Midbrain (tissue), 1 donor: ENCODE results near the gene INSIG2.
A peak's percentile ranks its signal among the peaks of the same experiment; 100 is the strongest.

Experiments
- DNase-seq: peaks from one replicate; lab custom pipeline; 2025; lab: John Stamatoyannopoulos, UW

INSIG2 gene

GRCh38 chr2:118088051-118089024 lies at the start of gene INSIG2:
INSIG2 (plus strand) TSS chr2:118088471; CDS start chr2:118096557, 8,086 bp downstream.
- DNase-seq, result peak; percentile 95

DNA sequence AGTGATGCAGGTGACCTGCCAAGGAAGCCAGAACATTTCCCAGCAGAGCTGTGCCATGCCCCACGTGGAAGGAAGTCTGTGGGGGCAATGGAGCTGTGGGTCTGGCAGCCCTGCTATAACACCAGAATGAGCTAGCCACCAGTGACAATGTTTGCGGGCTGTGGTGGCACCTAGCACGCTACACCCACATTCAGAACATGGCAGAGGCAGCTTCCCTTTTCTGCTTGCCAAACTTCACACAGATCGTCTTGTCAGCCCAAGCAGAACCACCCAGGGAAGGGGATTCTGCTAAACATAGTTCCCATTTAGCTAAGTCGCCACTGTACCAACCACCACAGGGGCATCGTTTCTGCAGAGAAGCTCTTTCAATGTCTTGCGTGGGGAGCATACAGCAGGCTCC lies 47.4 kb upstream of the INSIG2 start:
- DNase-seq, result no peak

DNA sequence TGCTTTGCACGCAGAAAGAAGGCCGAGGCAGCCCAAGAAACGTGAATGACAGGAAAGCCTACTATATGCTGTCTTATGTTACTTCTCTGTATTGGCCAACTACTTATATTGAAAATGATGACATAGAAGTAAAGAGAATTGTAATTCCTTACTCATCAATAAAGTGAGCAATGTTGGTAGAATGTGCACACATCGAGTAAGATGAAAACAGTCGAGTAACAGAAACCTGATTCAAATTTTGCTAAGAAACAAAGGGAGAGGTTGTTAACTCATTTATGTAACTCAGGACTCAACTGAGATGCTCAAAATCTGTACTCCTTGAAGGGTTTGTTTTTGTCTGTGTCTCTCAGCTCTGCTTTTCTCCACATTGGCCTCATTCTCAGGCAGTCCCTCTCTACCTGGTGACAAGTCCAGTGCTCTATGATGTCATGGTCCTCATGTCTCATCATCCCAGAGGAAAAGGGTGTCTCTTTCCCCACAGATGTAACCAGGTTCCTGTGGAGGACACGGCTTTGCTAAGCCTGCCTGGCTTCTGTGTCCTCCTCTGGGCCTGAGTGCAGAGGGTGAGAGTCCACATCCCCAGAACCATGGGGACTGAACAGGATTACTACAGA lies 44.1 kb upstream of the INSIG2 start:
- DNase-seq, result no peak

- no peak for DNase-seq
Measured at GRCh38 chr2:118044854-118045253, 43.4 kb upstream of the INSIG2 start.

- no peak for DNase-seq
Measured at GRCh38 chr2:118045286-118045685, 43.0 kb upstream of the INSIG2 start.

DNA sequence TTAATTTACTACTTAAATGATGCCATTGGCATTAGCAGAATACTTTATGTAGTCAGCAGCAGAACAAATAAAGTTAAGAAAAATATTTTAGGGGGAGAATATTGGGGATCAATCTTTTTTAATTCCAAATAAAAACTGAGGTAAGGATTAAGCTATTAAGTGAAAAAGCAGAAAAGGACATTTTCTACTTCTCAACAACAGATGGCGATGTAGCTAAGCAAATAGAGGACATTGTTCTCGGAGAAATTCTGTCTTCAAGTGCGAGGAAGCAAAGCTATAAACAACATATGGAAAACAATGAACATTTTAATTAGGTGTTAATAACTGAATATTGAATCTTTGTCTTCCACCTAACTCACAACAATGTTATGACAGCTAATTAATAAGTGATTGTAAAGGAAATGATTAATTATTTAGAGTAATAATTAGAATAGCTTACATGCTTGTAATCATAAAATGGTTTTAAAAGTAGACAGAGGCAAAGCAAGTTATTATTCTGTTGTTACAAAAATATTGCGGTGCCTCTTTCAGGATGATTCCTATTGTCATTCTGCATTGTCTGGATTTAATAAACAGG lies 41.5 kb upstream of the INSIG2 start:
- peak; percentile 43 for DNase-seq

DNA sequence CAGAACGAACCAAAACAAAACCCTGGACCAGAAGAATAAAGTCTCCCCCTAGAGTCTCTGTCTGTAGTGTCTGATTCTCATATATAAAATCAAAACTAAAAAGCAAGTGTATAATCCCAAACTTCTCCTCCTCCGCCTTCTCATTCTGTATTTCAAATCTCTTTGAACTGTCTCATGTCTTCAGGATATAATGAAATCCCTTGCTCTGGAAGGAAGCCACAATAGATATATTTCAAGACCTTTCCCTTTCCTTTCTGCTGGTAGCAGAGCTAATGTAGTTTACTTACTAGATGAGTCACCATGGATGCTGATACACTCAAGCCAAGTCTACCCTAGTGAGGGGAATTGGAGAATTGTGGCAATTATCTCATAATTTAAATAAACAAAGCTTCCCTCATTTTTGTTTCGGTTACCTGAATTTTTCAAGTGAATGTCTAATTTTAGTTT lies 40.9 kb upstream of the INSIG2 start:
- DNase-seq, result no peak

DNA sequence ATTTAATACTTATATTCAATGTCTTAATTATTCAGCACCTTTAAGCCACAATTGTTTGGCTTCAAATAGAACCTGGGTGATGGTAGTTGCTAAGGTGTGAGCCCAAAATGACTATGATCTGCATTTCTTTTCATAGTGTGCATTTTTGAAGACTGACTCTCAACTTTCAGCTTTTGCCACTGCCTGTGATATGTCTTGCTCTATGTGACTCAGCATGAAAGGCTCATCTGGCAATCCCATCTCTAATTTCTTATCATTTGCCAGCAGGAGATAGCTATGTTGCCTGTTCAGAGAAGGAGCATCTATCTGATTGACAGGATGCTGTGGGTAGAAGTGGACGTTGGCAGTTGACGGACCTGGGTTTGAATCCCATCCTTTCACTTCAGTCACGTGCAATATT lies 39.9 kb upstream of the INSIG2 start:
- no peak for DNase-seq

GRCh38 chr2:118049140-118049815 lies 39.0 kb upstream of the INSIG2 start:
- DNase-seq, result no peak

DNA sequence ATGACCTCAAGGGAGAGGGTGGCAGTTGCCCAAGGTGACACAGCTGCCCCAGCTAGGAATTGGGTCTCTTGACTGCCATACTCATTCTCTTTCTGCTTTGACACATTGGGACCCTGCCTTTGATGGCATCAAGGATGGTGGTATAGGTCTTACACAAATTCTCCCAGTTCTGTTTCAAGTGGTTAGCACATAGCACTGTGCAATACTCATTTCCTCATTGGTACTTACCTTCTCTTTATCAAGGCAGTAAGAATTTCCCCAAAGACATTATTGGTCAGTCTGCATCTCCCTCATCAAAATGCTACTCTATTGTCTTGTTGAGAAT lies 38.5 kb upstream of the INSIG2 start:
- no peak for DNase-seq

GRCh38 chr2:118050386-118050785 lies 37.9 kb upstream of the INSIG2 start:
- no peak for DNase-seq

DNA sequence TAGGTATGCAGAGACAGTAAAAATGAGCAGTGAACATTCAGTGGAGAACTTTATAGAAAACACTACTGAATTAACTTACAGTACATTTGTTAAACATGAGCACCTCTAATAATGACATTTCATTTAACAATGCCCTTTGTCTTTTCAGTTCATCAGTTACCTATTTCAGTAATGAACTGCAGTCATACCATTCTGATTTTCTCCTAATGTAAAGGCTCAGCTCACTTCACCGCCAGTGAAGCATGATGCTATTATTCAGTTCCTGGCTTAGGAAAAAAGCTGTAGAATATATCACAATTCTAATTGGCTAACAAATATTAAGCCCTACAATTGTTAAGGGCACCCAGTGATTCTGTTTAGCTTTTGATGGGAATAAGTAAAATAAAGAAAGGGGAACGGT lies 37.3 kb upstream of the INSIG2 start:
- no peak for DNase-seq

DNA sequence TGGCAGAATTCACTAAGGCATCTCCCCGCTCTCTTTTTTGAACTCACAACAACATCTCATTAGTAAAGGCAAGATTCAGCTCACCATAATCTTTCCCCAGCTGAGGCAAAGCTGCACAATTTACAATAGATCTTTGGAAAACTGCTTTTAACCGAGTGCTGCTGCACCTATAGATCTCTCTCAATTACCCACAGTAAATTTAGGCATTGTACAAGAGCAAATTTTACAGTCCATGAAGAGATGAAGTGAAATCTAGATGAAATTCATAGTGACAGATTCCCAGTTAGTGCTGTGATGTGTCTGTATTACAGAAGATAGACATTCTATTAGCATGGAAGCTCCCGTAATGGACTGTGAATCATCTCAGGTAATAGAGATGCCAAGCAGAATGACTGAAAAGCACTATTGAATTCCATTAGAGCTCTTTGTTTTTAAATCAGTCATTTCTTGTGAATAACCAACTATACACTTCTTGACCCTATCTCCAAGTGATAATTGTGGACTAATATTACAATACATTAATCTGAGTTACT lies 36.4 kb upstream of the INSIG2 start:
- no peak for DNase-seq

DNA sequence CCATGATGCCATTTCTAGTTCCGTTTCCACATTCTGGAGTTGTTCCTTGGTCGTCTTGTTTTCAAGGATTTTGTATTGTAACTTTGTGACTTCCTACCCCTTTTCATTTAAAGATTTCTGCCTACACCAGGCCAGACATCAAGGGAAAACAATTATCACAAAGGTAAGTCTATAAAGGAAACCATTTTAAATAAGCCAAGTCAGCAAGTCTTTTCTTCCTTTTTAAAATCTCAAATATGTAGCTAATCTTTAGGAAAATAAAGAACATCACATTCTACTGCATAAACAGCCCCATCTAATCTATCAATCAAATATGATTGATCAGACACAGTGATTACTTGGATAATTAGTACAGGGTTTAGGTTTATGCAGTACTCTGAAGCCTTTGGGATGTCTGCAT lies 35.8 kb upstream of the INSIG2 start:
- DNase-seq, result no peak

DNA sequence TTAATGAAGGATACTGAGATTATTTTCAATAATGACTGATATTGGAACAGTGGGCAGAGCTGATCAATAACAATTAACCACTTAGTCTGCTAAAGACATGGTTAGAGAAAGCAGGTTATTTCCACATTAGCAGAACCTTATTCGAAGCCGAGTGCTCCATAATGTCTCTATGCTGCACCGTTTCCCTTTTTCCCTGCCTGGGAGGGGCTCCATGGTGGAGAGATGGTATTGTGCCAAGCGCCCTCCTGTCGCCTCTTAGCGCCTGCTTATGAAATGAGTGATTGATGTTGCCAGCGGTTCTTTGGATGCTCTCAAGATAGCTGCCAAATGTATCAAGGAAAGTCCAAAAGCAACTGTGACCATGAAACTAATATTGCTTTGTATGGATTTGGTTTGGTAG lies 34.6 kb upstream of the INSIG2 start:
- DNase-seq, result no peak

GRCh38 chr2:118054213-118055008 lies 33.9 kb upstream of the INSIG2 start:
- DNase-seq, result no peak

GRCh38 chr2:118055512-118056164 lies 32.6 kb upstream of the INSIG2 start:
- DNase-seq, result no peak

DNA sequence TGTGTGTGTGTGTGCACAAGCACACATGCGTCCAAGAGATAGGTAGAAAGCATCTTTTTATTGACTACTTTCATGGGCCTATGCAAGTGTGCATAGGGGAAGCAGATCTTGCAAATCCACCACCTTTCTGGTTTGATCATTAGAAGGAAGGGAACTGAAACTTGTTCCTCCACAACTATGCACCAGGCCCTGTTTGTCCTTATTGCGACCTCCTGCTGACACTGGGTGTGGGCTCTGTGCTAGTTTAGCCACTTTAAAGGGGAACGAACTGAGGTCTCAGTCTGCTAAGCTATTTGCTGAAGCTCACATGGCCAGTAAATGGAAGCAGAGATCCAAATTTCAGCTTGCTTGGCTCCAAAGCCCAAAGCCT lies 32.1 kb upstream of the INSIG2 start:
- peak; percentile 41 for DNase-seq

GRCh38 chr2:118056801-118057200 lies 31.5 kb upstream of the INSIG2 start:
- DNase-seq, result no peak

DNA sequence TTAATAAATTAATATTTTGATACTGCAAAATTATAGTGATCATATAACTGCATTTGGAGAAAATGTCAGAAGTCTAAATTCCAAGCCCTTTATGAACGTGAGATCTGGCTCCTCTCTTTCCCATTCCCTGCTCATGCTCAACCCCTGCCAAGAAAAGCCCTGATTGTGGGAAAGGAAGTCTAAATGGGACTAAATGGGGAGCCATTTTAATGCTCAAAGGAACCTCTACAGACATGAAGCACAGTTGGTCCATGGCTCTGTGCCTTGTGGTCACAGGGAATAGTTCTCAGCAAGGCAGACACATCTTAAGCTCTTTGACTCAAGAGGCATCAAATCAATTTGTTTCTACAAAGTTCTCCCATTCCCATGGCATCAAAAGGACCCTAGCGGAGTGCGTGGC lies 29.3 kb upstream of the INSIG2 start:
- no peak for DNase-seq

GRCh38 chr2:118059919-118060478 lies 28.3 kb upstream of the INSIG2 start:
- no peak for DNase-seq
